AG04450 (cell line): ENCODE data around the gene HSD17B1. TPM values are rescaled to one million over a fixed set of nuclear protein-coding genes. Genes with fewer than 3 reads are reported as not detected.
A peak's percentile ranks its signal among the peaks of the same experiment; 100 is the strongest.

Experiments used
- CTCF ChIA-PET: fragments of 300-600, 350-600 bp; formaldehyde crosslinking; extraction: SDS; loops from one replicate; lab custom pipeline; 2022; ENCODE audit warnings: antibody characterized with exemption, inconsistent platforms; lab: Charles Lee
- POLR2A ChIA-PET: fragments of 350-600 bp; formaldehyde crosslinking; extraction: SDS; loops from one replicate; lab custom pipeline; 2021; ENCODE audit warnings: antibody characterized with exemption, inconsistent platforms; lab: Yijun Ruan, JAX
- DNase-seq: peaks from one replicate; pipeline ENCODE4 v3.0.0-alpha.2; 2011; ENCODE audit warnings: low read depth, low spot score
- H3K27ac ChIP-seq: one replicate; pipeline ENCODE4 v1.5.1; 2012; ENCODE audit warnings: low read depth, low read length, control low read depth
- H3K27me3 ChIP-seq: one replicate; pipeline ENCODE4 v1.6.0; 2012; ENCODE audit warnings: low read length; ENCODE audit not compliant: control insufficient read depth, insufficient read depth
- H3K4me3 ChIP-seq: 2 replicates; pipeline ENCODE4 v1.5.1; 2011; ENCODE audit warnings: mild to moderate bottlenecking, low read depth, low read length, control low read depth
- H3K9me3 ChIP-seq: 2 replicates; pipeline ENCODE4 v1.5.1; 2012; ENCODE audit warnings: low read length; ENCODE audit not compliant: control insufficient read depth, insufficient read depth
- polyA plus RNA-seq: library from polyadenylated mRNA; depleted of rRNA; stranded (reverse); fragments of >200 nt; gene quantifications from 2 replicates; pipeline ENCODE4 v1.2.3, GENCODE V29; 2011
- TF ChIP-seq, protein P1 (sequence below): IDR thresholded peaks from 2 replicates; pipeline ENCODE4 v1.5.1; 2011; ENCODE audit warnings: low read depth, low read length, control low read depth, inconsistent platforms

HSD17B1 gene
- polyA plus RNA-seq, 1 experiment, result 0.87 TPM

DNA sequence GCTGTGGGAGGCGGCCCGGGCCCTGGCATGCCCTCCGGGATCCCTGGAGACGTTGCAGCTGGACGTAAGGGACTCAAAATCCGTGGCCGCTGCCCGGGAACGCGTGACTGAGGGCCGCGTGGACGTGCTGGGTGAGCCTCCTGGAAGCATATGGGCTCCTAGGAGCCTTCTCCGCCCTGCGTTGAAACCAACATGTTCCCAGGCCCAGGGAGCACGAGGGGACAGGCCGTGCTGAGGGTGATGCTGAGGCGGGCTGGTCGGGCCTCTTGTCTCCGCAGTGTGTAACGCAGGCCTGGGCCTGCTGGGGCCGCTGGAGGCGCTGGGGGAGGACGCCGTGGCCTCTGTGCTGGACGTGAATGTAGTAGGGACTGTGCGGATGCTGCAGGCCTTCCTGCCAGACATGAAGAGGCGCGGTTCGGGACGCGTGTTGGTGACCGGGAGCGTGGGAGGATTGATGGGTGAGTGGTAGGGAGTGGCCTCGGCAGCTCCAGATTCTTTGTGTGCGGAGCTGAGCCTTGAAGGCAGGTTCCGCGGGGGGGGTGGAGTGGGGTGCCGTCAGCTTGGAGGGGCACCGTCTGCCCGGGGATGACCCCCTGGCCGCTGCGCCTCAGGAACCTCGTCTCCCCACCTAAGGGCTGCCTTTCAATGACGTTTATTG lies 567 bp downstream of the HSD17B1 start:
- no peak for DNase-seq
- no peaks in the 10 kb centered on the region for H3K27me3 ChIP-seq
- peak overlapping the region; percentile 90 for H3K4me3 ChIP-seq
- no peaks in the 10 kb centered on the region; the same call in 1 of the 2 replicates for H3K9me3 ChIP-seq
- ChIA-PET CTCF (no interaction called here), POLR2A (interaction anchor here (1.7 kb wide), 1 partner anchor 33 kb away, joined by 7 read pairs; no protein-coding TSS in a partner anchor)
- TF ChIP-seq, protein P1, sequence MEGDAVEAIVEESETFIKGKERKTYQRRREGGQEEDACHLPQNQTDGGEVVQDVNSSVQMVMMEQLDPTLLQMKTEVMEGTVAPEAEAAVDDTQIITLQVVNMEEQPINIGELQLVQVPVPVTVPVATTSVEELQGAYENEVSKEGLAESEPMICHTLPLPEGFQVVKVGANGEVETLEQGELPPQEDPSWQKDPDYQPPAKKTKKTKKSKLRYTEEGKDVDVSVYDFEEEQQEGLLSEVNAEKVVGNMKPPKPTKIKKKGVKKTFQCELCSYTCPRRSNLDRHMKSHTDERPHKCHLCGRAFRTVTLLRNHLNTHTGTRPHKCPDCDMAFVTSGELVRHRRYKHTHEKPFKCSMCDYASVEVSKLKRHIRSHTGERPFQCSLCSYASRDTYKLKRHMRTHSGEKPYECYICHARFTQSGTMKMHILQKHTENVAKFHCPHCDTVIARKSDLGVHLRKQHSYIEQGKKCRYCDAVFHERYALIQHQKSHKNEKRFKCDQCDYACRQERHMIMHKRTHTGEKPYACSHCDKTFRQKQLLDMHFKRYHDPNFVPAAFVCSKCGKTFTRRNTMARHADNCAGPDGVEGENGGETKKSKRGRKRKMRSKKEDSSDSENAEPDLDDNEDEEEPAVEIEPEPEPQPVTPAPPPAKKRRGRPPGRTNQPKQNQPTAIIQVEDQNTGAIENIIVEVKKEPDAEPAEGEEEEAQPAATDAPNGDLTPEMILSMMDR, result no peak
- no peak overlapping the region for H3K27ac ChIP-seq

DNA sequence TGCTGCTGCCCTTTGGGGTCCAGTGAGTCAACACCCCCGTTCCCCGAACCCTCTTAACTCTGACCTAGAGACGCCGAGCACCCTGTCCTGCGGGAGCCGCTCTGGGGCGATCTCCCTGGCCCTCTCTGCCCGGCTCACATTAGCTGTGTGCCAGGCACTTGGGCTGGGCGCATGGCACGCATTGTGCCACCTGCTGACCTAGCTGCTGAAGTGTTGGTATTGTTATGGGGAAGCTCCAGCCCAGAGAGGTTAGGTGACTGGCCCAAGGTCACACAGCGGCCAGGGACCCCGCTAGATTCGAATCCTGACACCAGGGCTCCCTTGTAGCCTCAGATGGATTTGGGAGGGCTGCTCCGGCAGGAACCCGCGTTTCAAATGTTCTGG lies 1.1 kb downstream of the HSD17B1 start:
- Histone ChIP-seq H3K27me3 (no peaks in the 10 kb centered on the region), H3K27ac (peak overlapping the region; percentile 52), H3K9me3 (no peaks in the 10 kb centered on the region; the same call in 1 of the 2 replicates), H3K4me3 (peak overlapping the region; percentile 90)
- TF ChIP-seq, protein P1, result no peak
- ChIA-PET CTCF (no interaction called here), POLR2A (interaction anchor here (1.2 to 1.7 kb wide), 2 partner anchors 17 to 34 kb away, joined by 5 to 7 read pairs; no protein-coding TSS in a partner anchor)
- no peak for DNase-seq

DNA sequence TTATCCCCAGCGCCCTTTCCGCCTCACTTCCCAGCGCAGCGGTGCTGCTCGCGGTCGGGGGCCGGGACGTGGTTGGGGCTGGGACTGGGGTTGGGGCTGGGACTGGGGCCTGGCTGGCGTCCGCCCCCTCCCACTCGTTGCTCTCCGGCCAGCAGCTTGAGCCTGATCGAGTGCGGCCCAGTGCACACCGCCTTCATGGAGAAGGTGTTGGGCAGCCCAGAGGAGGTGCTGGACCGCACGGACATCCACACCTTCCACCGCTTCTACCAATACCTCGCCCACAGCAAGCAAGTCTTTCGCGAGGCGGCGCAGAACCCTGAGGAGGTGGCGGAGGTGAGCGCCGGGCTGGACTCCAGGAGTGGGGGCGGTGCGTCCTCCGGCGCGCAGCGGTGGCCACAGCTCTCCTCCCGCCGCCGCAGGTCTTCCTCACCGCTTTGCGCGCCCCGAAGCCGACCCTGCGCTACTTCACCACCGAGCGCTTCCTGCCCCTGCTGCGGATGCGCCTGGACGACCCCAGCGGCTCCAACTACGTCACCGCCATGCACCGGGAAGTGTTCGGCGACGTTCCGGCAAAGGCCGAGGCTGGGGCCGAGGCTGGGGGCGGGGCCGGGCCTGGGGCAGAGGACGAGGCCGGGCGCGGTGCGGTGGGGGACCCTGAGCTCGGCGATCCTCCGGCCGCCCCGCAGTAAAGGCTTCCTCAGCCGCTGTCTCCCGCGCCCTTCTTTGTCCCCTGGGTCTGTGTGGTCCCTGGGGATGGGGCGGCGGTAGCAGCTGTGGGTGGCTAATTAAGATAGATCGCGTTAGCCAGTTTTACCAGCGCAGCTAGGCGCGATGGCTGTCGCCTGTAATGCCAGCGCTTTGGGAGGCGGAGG lies 1.8 kb downstream of the HSD17B1 start:
- CTCF ChIA-PET, result no interaction called here
- peak overlapping the region; percentile 57 for H3K27ac ChIP-seq
- no peaks in the 10 kb centered on the region; the same call in 1 of the 2 replicates for H3K9me3 ChIP-seq
- TF ChIP-seq, protein P1, result no peak
- DNase-seq, result no peak
- POLR2A ChIA-PET, result interaction anchor here (0.6 to 1.7 kb wide), 3 partner anchors 18 to 584 kb away, joined by 4 to 7 read pairs (median 5); no protein-coding TSS in a partner anchor
- H3K4me3 ChIP-seq, result peak overlapping the region; percentile 90
- H3K27me3 ChIP-seq, result no peaks in the 10 kb centered on the region

DNA sequence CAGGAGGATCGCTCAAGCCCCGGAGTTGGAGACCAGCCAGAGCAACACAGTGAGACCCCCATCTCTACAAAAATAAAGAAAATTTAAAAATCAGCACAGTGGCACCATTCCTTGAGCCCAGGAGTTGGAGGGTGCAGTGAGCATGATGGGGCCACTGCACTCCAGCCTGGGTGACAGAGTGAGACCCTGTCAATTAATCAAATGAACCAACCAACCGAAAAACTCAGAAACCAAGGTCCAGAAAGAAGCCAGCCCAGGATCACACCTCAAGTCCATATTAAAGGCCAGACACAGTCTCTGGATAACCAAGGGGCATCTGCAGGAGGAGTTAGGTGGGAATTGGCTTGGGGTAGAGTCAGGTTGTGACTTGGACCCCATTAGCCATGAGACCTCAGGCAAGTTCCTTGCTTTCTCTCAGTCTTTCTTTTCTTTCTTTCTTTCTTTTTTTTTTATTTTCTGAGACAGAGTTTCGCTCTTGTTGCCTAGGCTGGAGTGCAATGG lies 2.4 kb downstream of the HSD17B1 start:
- ChIA-PET CTCF (no interaction called here), POLR2A (interaction anchor here (1.2 to 1.7 kb wide), 2 partner anchors 18 to 35 kb away, joined by 5 to 7 read pairs; no protein-coding TSS in a partner anchor)
- TF ChIP-seq, protein P1, result no peak
- Histone ChIP-seq H3K27ac (peak overlapping the region; percentile 57), H3K9me3 (no peaks in the 10 kb centered on the region; the same call in 1 of the 2 replicates), H3K4me3 (peak overlapping the region; percentile 90), H3K27me3 (no peaks in the 10 kb centered on the region)
- no peak for DNase-seq
